ENCODE measurements around the gene DYNLT1. TPM values are rescaled to one million over a fixed set of nuclear protein-coding genes. Genes with fewer than 3 reads are reported as not detected.

The DYNLT1 gene
- total and polyA plus RNA-seq, 2 of the 4 experiments (the other 2 are of a cell fraction), result 235 to 349 TPM

DNA sequence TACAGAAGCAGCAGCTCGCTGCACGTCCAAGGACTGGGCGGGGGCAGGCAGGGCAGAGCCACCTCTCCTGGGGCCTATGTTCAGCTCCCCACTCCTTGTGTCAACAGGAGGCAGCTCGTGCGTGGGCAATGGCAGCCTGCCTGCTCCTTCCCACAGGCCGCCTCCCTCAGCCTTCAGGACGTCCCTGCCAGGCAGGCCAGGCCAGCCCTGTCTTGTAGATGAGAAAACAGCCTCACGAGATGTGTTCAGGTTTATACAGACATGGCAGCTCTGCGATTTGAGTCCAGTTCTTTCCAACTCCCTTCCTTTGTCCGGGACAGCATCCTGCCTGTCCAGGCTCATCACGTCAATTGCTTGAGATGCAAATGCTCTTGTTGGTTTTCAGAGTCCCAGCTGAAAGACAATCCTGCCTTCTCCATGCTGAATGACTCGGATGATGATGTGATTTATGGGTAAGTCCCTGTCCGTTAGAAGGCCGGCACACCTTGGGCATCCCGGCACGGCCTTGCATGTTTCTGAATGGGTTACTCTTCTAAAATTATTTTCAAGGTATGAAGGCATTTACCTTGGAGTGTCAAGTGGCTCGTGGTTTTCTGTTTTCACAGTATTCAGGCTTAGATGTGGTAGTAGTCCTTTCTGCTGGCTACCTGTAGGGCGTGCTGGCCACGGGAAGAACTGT is 13.5 kb downstream of the DYNLT1 start:
- peak overlapping the region; percentile 64 for H2BK120ac ChIP-seq (ENCODE audit: low read depth, low read length)
- H3K36me3 ChIP-seq (ENCODE audit: control insufficient read depth, insufficient read depth, low read length), result peaks cover 33% of the 10 kb centered on the region
- H3K18ac ChIP-seq (ENCODE audit: low read depth, low read length), result peak overlapping the region; percentile 13; the same call in 1 of the 2 replicates
- peak overlapping the region; percentile 23; the same call in 1 of the 2 replicates for H3K9ac ChIP-seq (ENCODE audit: low read depth, low read length)
- DNase-seq (peak; percentile 68), ATAC-seq (ENCODE audit: low read depth) (peak; percentile 32)
- POLR2A ChIA-PET (ENCODE audit: unreplicated experiment), result no interaction called here
- 0 out of 2 replicates have a peak overlapping the region, but pooled peaks have one; percentile 0 for H4K5ac ChIP-seq (ENCODE audit: low read depth, low read length)
- intact Hi-C loops (cut with micrococcal nuclease) (no loop called here), dilution Hi-C loops (cut with HindIII; ENCODE audit: low sequenced_read_pairs, unreplicated experiment) (no loop called here), in situ Hi-C loops (cut with MboI; ENCODE audit: low sequenced_read_pairs) (loop anchor here (25.0 kb wide), 1 partner anchor 1081 kb away; no protein-coding TSS in a partner anchor)
- H3K27me3 ChIP-seq (ENCODE audit: control insufficient read depth, insufficient read depth, low read length), result no peaks in the 10 kb centered on the region
- CTCF ChIA-PET, result interaction anchor here (0.5 to 0.6 kb wide), 2 partner anchors 29 to 305 kb away, joined by 3 to 6 read pairs; no protein-coding TSS in a partner anchor
- H3K79me1 ChIP-seq (ENCODE audit: low read depth in 1 of 2, low read length in 2 of 2), result peaks cover 5 to 61% of the 10 kb centered on the region in 2 experiments
- H2AK5ac ChIP-seq (ENCODE audit: low read depth, low read length), result peak overlapping the region; percentile 89
- peaks cover 15% of the 10 kb centered on the region for H3K9me1 ChIP-seq (ENCODE audit: insufficient read depth, low read length)
- H2BK15ac ChIP-seq (ENCODE audit: low read depth, low read length), result no peak overlapping the region
- peak overlapping the region; percentile 49 for H3K4me2 ChIP-seq (ENCODE audit: low read depth, low read length)
- H2BK20ac ChIP-seq (ENCODE audit: low read depth, low read length), result no peak overlapping the region; the same call in 1 of the 2 replicates
- H4K91ac ChIP-seq (ENCODE audit: insufficient read depth, low read depth, low read length), result peak overlapping the region; percentile 47
- peak overlapping the region; percentile 70 for H3K27ac ChIP-seq (ENCODE audit: insufficient read depth, low read length)
- H2AK9ac ChIP-seq (replicated peaks; ENCODE audit: low read depth, low read length, poor library complexity), result peak overlapping the region; percentile 89
- peak overlapping the region; percentile 52 for H2AFZ ChIP-seq (replicated peaks; ENCODE audit: low read length, poor library complexity)
- H3K4me1 ChIP-seq (ENCODE audit: control insufficient read depth, insufficient read depth, low read length), result peaks cover 14% of the 10 kb centered on the region
- TF ChIP-seq NFE2L2 (IDR thresholded peaks at IDR 0.05; ENCODE audit: low read depth, low read length) (no peak), MXI1 (IDR thresholded peaks at IDR 0.05; ENCODE audit: borderline replicate concordance, low read depth, low read length) (no peak), FOS (IDR thresholded peaks at IDR 0.05; ENCODE audit: low read depth, low read length) (no peak), SMC3 (IDR thresholded peaks at IDR 0.05; ENCODE audit: low read depth, low read length) (no peak), RCOR1 (IDR thresholded peaks at IDR 0.05; ENCODE audit: insufficient replicate concordance, low read length) (no peak), CEBPB (IDR thresholded peaks at IDR 0.05; ENCODE audit: low read depth, low read length) (no peak), POLR2A (IDR thresholded peaks at IDR 0.05; ENCODE audit: low read depth, low read length) (no peak)
- TF ChIP-seq, protein P1, sequence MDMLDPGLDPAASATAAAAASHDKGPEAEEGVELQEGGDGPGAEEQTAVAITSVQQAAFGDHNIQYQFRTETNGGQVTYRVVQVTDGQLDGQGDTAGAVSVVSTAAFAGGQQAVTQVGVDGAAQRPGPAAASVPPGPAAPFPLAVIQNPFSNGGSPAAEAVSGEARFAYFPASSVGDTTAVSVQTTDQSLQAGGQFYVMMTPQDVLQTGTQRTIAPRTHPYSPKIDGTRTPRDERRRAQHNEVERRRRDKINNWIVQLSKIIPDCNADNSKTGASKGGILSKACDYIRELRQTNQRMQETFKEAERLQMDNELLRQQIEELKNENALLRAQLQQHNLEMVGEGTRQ (IDR thresholded peaks at IDR 0.05; ENCODE audit: low read depth, low read length), result no peak
- H3K14ac ChIP-seq (replicated peaks; ENCODE audit: low read depth, low read length), result peak overlapping the region; percentile 64
- H4K8ac ChIP-seq (ENCODE audit: low read depth in 2 of 2, low read length in 2 of 2), result peak overlapping the region; percentile 0 to 76; a peak in 3 of 4 replicates
- H2BK5ac ChIP-seq (ENCODE audit: low read depth, low read length, poor library complexity, severe bottlenecking), result peak overlapping the region; percentile 56
- H3K4ac ChIP-seq (ENCODE audit: low read depth, low read length), result peak overlapping the region; percentile 83
- WGBS, 2 experiments (ENCODE audit: extremely low coverage in 2 of 2, insufficient read length in 1 of 2), result 53% methylated on average over 8 of the region's 19 CpGs; no CpG with 5 or more reads in 1 of the 2 experiments
- BruUV-seq (replicated peaks), result no TSS peak
- H3K56ac ChIP-seq (ENCODE audit: extremely low read depth, insufficient read depth, low read length), result peak overlapping the region; percentile 27; the same call in 1 of the 2 replicates
- H3K23ac ChIP-seq (ENCODE audit: low read depth, low read length), result peak overlapping the region; percentile 63
- peaks cover 9% of the 10 kb centered on the region; the same call in 1 of the 2 replicates for H4K20me1 ChIP-seq (ENCODE audit: insufficient read depth, low read length)
- no peaks in the 10 kb centered on the region for H3K9me3 ChIP-seq (ENCODE audit: control insufficient read depth, insufficient read depth, low read length)
- no peak overlapping the region for H3K4me3 ChIP-seq (ENCODE audit: insufficient read depth, low read depth, low read length)

Data from IMR-90 (cell line).